ENCODE results near the gene DZIP1. TPM values are rescaled to one million over a fixed set of nuclear protein-coding genes. Genes with fewer than 3 reads are reported as not detected.

Gene DZIP1
- total and polyA plus RNA-seq, 10 of the 15 experiments (the other 5 are each of a cell fraction or from before 2014, with no cell fraction given), result 0.01 to 1.9 (median 0.55) TPM

- TF ChIP-seq CHD4 (IDR thresholded peaks at IDR 0.05) (no peak), NRF1 (conservative IDR thresholded peaks at IDR 0.05; ENCODE audit: low read depth, low read length) (no peak), BHLHE40 (IDR thresholded peaks at IDR 0.05; ENCODE audit: borderline replicate concordance in 1 of 2, low read depth in 2 of 2, low read length in 1 of 2) (no peak), MYC (IDR thresholded peaks at IDR 0.05; ENCODE audit: insufficient read depth, insufficient read length, insufficient replicate concordance, low read length, severe bottlenecking) (no peak), ZNF207 (IDR thresholded peaks at IDR 0.05; ENCODE audit: borderline replicate concordance) (peak; percentile 89), SPI1 (IDR thresholded peaks at IDR 0.05; ENCODE audit: borderline replicate concordance, insufficient read depth, low read depth, low read length) (peak; percentile 34; the same call in 1 of the 2 replicates), POLR2AphosphoS2 (IDR thresholded peaks at IDR 0.05; ENCODE audit: low read depth, low read length) (no peak)
- TF ChIP-seq, protein P1, sequence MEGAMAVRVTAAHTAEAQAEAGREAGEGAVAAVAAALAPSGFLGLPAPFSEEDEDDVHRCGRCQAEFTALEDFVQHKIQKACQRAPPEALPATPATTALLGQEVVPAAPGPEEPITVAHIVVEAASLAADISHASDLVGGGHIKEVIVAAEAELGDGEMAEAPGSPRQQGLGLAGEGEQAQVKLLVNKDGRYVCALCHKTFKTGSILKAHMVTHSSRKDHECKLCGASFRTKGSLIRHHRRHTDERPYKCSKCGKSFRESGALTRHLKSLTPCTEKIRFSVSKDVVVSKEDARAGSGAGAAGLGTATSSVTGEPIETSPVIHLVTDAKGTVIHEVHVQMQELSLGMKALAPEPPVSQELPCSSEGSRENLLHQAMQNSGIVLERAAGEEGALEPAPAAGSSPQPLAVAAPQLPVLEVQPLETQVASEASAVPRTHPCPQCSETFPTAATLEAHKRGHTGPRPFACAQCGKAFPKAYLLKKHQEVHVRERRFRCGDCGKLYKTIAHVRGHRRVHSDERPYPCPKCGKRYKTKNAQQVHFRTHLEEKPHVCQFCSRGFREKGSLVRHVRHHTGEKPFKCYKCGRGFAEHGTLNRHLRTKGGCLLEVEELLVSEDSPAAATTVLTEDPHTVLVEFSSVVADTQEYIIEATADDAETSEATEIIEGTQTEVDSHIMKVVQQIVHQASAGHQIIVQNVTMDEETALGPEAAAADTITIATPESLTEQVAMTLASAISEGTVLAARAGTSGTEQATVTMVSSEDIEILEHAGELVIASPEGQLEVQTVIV (IDR thresholded peaks at IDR 0.05; ENCODE audit: borderline replicate concordance, partially characterized antibody), result no peak
- TF ChIP-seq, protein P2, sequence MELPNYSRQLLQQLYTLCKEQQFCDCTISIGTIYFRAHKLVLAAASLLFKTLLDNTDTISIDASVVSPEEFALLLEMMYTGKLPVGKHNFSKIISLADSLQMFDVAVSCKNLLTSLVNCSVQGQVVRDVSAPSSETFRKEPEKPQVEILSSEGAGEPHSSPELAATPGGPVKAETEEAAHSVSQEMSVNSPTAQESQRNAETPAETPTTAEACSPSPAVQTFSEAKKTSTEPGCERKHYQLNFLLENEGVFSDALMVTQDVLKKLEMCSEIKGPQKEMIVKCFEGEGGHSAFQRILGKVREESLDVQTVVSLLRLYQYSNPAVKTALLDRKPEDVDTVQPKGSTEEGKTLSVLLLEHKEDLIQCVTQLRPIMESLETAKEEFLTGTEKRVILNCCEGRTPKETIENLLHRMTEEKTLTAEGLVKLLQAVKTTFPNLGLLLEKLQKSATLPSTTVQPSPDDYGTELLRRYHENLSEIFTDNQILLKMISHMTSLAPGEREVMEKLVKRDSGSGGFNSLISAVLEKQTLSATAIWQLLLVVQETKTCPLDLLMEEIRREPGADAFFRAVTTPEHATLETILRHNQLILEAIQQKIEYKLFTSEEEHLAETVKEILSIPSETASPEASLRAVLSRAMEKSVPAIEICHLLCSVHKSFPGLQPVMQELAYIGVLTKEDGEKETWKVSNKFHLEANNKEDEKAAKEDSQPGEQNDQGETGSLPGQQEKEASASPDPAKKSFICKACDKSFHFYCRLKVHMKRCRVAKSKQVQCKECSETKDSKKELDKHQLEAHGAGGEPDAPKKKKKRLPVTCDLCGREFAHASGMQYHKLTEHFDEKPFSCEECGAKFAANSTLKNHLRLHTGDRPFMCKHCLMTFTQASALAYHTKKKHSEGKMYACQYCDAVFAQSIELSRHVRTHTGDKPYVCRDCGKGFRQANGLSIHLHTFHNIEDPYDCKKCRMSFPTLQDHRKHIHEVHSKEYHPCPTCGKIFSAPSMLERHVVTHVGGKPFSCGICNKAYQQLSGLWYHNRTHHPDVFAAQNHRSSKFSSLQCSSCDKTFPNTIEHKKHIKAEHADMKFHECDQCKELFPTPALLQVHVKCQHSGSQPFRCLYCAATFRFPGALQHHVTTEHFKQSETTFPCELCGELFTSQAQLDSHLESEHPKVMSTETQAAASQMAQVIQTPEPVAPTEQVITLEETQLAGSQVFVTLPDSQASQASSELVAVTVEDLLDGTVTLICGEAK (IDR thresholded peaks at IDR 0.05; ENCODE audit: borderline replicate concordance), result 0 out of 2 replicates have a peak, but pooled peaks have one; percentile 30
Observed at GRCh38 chr13:95676105-95676761, 31.7 kb upstream of the DZIP1 start (continued).
